BE2C (cell line): ENCODE measurements around the gene SNX10.

ENCODE experiments used
- DNase-seq: peaks from one replicate; pipeline ENCODE4 v3.0.0-alpha.2; 2020
- H3K27me3 ChIP-seq: fragments of 250-450 bp; sonication (Bioruptor Pico); 2 replicates; pipeline ENCODE4 v1.5.1; 2020; ENCODE audit warnings: mild to moderate bottlenecking
- H3K36me3 ChIP-seq: fragments of 250-450 bp; sonication (Bioruptor Pico); 2 replicates; pipeline ENCODE4 v1.5.1; 2020; ENCODE audit warnings: mild to moderate bottlenecking
- H3K4me1 ChIP-seq: fragments of 250-450 bp; sonication (Bioruptor Pico); 2 replicates; pipeline ENCODE4 v1.5.1; 2020
- H3K4me3 ChIP-seq: 2 replicates; pipeline ENCODE4 v1.5.1; 2011; ENCODE audit warnings: low read depth, low read length
- H3K9me3 ChIP-seq: fragments of 250-450 bp; sonication (Bioruptor Pico); 2 replicates; pipeline ENCODE4 v1.5.1; 2020
- TF ChIP-seq, protein P1 (sequence below): IDR thresholded peaks from 2 replicates; pipeline ENCODE4 v1.5.1; 2012; ENCODE audit warnings: mild to moderate bottlenecking, low read depth, low read length

The SNX10 gene

DNA sequence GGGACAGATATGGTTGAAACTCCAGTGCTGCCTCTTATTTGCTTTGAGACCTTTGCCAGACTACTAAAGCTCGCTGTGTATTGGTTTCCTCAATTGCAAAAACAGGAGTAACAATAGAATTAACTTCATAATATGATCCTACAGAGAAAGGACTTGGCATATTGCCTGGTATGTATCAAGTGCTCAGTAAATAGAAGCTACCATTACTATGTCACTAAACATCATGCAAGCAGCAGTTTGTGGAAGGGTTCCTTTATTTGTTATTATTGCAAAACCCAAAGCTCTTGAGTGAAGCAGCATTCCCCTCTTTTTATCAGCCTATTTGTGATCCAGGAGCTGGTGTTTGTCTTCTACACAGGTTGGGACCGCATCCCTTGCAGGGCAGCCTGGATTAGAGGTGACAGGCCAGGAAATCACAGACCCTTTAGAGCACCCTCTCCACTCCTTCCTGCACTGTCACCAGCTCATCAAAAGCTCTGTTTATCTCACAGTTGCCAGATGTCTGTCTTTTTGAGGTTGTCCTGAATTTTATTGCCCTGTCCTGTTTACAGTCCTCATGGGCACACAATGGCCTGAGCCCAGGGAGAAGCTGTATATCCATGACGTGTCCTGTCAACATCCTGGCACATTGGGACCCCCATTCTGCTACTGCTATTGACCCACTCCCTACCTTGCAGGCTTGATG, 121.5 kb downstream of the SNX10 start:
- H3K4me3 ChIP-seq = no peak overlapping the region
- no peaks in the 10 kb centered on the region for H3K4me1 ChIP-seq
- H3K9me3 ChIP-seq = no peaks in the 10 kb centered on the region
- H3K36me3 ChIP-seq = no peaks in the 10 kb centered on the region
- TF ChIP-seq, protein P1, sequence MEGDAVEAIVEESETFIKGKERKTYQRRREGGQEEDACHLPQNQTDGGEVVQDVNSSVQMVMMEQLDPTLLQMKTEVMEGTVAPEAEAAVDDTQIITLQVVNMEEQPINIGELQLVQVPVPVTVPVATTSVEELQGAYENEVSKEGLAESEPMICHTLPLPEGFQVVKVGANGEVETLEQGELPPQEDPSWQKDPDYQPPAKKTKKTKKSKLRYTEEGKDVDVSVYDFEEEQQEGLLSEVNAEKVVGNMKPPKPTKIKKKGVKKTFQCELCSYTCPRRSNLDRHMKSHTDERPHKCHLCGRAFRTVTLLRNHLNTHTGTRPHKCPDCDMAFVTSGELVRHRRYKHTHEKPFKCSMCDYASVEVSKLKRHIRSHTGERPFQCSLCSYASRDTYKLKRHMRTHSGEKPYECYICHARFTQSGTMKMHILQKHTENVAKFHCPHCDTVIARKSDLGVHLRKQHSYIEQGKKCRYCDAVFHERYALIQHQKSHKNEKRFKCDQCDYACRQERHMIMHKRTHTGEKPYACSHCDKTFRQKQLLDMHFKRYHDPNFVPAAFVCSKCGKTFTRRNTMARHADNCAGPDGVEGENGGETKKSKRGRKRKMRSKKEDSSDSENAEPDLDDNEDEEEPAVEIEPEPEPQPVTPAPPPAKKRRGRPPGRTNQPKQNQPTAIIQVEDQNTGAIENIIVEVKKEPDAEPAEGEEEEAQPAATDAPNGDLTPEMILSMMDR = no peak
- H3K27me3 ChIP-seq = no peaks in the 10 kb centered on the region; the same call in none of the 2 replicates
- DNase-seq = no peak

DNA sequence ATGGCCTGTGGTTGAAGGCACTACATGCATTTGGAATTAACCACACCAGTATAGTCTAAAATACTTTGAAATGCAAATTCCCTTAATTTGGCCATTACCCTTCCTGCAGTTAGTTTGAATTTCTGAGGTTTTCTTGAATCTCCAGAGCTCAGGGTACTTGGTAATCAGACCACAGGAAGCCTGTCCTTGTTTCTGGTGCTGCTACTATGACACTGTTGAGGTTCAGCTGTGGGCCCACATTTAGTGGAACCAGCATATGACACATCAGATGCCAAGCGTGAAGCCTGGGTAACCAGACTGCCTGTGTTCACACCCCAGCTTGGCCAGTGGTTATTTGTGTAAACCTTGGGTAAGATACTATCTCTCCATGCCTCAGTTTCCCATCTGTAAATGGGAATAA, 124.3 kb downstream of the SNX10 start:
- H3K4me3 ChIP-seq = no peak overlapping the region
- no peaks in the 10 kb centered on the region for H3K9me3 ChIP-seq
- H3K27me3 ChIP-seq = no peaks in the 10 kb centered on the region; the same call in none of the 2 replicates
- no peak for DNase-seq
- TF ChIP-seq, protein P1 = no peak
- H3K4me1 ChIP-seq = no peaks in the 10 kb centered on the region
- H3K36me3 ChIP-seq = no peaks in the 10 kb centered on the region

GRCh38 chr7:26417911-26418413, 126.3 kb downstream of the SNX10 start:
- H3K4me3 ChIP-seq = no peak overlapping the region
- H3K36me3 ChIP-seq = no peaks in the 10 kb centered on the region
- DNase-seq = no peak
- no peaks in the 10 kb centered on the region for H3K4me1 ChIP-seq
- H3K27me3 ChIP-seq = no peaks in the 10 kb centered on the region; the same call in none of the 2 replicates
- TF ChIP-seq, protein P1 = no peak
- H3K9me3 ChIP-seq = no peaks in the 10 kb centered on the region

- Histone ChIP-seq H3K27me3 (no peaks in the 10 kb centered on the region; the same call in none of the 2 replicates), H3K36me3 (no peaks in the 10 kb centered on the region), H3K4me3 (no peak overlapping the region), H3K4me1 (no peaks in the 10 kb centered on the region), H3K9me3 (no peaks in the 10 kb centered on the region)
- no peak for DNase-seq
- TF ChIP-seq, protein P1 = no peak
Observed at GRCh38 chr7:26419198-26419597, 127.5 kb downstream of the SNX10 start.

DNA sequence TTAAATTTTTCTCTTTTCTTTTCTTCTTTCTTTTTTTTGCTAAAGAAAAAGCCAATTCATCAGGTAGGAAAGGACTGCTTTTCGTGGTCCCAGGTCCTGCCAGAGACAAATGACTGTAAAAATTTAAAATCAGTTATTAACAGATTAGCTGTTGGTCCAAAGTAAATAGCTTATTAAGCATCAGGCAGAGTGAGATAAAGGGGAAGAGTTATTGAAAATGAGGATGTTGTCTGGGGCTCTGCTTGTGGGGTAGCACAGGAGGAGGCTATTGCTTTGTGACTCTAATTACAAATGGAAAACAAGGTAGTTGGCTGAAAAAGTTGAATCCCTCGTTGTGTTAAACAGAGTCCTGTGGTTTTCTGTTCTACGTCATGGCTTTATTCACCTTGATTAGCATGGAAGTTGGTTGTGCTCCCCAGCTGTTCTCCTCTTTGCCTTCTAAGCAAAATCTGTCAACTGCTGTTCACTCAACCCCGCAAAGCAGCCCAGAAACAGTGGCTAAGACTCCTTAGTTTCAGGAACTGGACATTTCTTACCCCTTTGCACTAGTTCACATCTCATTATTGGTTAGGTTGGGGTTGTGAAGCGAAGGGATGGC, 128.9 kb downstream of the SNX10 start:
- no peaks in the 10 kb centered on the region for H3K9me3 ChIP-seq
- no peaks in the 10 kb centered on the region; the same call in none of the 2 replicates for H3K27me3 ChIP-seq
- no peak overlapping the region for H3K4me3 ChIP-seq
- DNase-seq = no peak
- H3K36me3 ChIP-seq = no peaks in the 10 kb centered on the region
- TF ChIP-seq, protein P1 = no peak
- no peaks in the 10 kb centered on the region for H3K4me1 ChIP-seq

- Histone ChIP-seq H3K4me3 (no peak overlapping the region), H3K27me3 (no peaks in the 10 kb centered on the region; the same call in 1 of the 2 replicates), H3K36me3 (no peaks in the 10 kb centered on the region), H3K4me1 (no peaks in the 10 kb centered on the region), H3K9me3 (no peaks in the 10 kb centered on the region)
- TF ChIP-seq, protein P1 = no peak
- no peak for DNase-seq
Observed at GRCh38 chr7:26422761-26423160, 131.1 kb downstream of the SNX10 start.
